HepG2 (cell line): ENCODE results near the gene CCR9. TPM values are rescaled to one million over a fixed set of nuclear protein-coding genes. Genes with fewer than 3 reads are reported as not detected.
A peak's percentile ranks its signal among the peaks of the same experiment; 100 is the strongest.

ENCODE experiments used
- CCDC6 ChIP-seq: sonication (generic); formaldehyde crosslinking; IDR thresholded peaks from 2 replicates; pipeline ENCODE4 v1.8.1; 2022; ENCODE audit warnings: mild to moderate bottlenecking, missing genetic modification reagents, moderate library complexity
- KDM6A ChIP-seq: IDR thresholded peaks from 2 replicates; pipeline ENCODE4 v1.6.1; 2016; ENCODE audit warnings: low read depth
- KLF15 ChIP-seq: sonication (generic); formaldehyde crosslinking; IDR thresholded peaks from 2 replicates; pipeline ENCODE4 v1.8.1; 2023; ENCODE audit warnings: borderline replicate concordance, mild to moderate bottlenecking, inconsistent platforms, missing genetic modification reagents, mixed read lengths
- LCORL ChIP-seq, 2 experiments: fragments of 450-650 bp in 1 of 2; sonication (generic) in 1 of 2; formaldehyde crosslinking in 1 of 2; IDR thresholded peaks; 2 replicates each; pipeline versions ENCODE4 v1.5.0 to v1.6.1; 2017 to 2020; ENCODE audit warnings: antibody characterized with exemption in 1 of 2, missing genetic modification reagents in 1 of 2
- SPEN ChIP-seq: sonication (generic); formaldehyde crosslinking; IDR thresholded peaks from 2 replicates; pipeline ENCODE4 v1.5.1; 2020; ENCODE audit warnings: low read depth, mild to moderate bottlenecking, missing genetic modification reagents
- WIZ ChIP-seq: sonication (generic); formaldehyde crosslinking; IDR thresholded peaks from 2 replicates; pipeline ENCODE4 v1.5.1; 2020; ENCODE audit warnings: mild to moderate bottlenecking, missing genetic modification reagents
- ZFP82 ChIP-seq: sonication (generic); formaldehyde crosslinking; IDR thresholded peaks from 2 replicates; pipeline ENCODE4 v1.5.1; 2020; ENCODE audit warnings: mild to moderate bottlenecking, missing genetic modification reagents, borderline replicate concordance
- ZNF747 ChIP-seq: sonication (generic); formaldehyde crosslinking; IDR thresholded peaks from 2 replicates; pipeline ENCODE4 v1.8.1; 2023; ENCODE audit warnings: missing genetic modification reagents, mild to moderate bottlenecking, borderline replicate concordance
- ZNF788 ChIP-seq: sonication (generic); formaldehyde crosslinking; IDR thresholded peaks from 2 replicates; pipeline ENCODE4 v1.5.0; 2020; ENCODE audit warnings: mild to moderate bottlenecking, missing genetic modification reagents, borderline replicate concordance
- polyA plus RNA-seq, 8 experiments: library from polyadenylated mRNA; depleted of rRNA in 3 of 8; stranded (reverse) in 7 of 8; unstranded in 1 of 8; fragments of >200 nt; fragmentation: Illumina TruSeq in 4 of 8; extraction: Trizol in 4 of 8; gene quantifications; 2 replicates each; pipeline versions ENCODE4 v1.2.1 to v1.2.3, GENCODE V29; 2011 to 2016; ENCODE audit warnings: low read depth in 4 of 8, missing spikeins in 1 of 8, mixed read lengths in 1 of 8; ENCODE audit not compliant: insufficient read depth in 1 of 8
- total RNA-seq, 5 experiments: library from RNA; depleted of rRNA; stranded (reverse); fragments of >200 nt; fragmentation: Illumina TruSeq; extraction: Trizol; gene quantifications; 2 replicates each; pipeline ENCODE4 v1.2.3, GENCODE V29; 2016; ENCODE audit warnings: low read depth in 1 of 5
- TF ChIP-seq, protein P1 (sequence below): sonication (generic); formaldehyde crosslinking; IDR thresholded peaks from 2 replicates; pipeline ENCODE4 v1.5.1; 2020; ENCODE audit warnings: mild to moderate bottlenecking, missing genetic modification reagents, borderline replicate concordance
- TF ChIP-seq, protein P2 (sequence below), 2 experiments: sonication (generic) in 1 of 2; formaldehyde crosslinking in 1 of 2; IDR thresholded peaks; 2 replicates each; pipeline versions ENCODE4 v1.4.0 to v1.6.1; 2016 to 2020; ENCODE audit warnings: borderline replicate concordance in 1 of 2, low read depth in 1 of 2, mild to moderate bottlenecking in 1 of 2, missing genetic modification reagents in 1 of 2
- TF ChIP-seq, protein P3 (sequence below): sonication (generic); formaldehyde crosslinking; IDR thresholded peaks from 2 replicates; pipeline ENCODE4 v1.5.0; 2020; ENCODE audit warnings: mild to moderate bottlenecking, missing genetic modification reagents
- TF ChIP-seq, protein P4 (sequence below): IDR thresholded peaks from 2 replicates; pipeline ENCODE4 v1.6.1; 2016

CCR9 gene
- total and polyA plus RNA-seq, 2 of the 13 experiments (the other 11 are each of a cell fraction or from before 2014, with no cell fraction given), result not detected

DNA sequence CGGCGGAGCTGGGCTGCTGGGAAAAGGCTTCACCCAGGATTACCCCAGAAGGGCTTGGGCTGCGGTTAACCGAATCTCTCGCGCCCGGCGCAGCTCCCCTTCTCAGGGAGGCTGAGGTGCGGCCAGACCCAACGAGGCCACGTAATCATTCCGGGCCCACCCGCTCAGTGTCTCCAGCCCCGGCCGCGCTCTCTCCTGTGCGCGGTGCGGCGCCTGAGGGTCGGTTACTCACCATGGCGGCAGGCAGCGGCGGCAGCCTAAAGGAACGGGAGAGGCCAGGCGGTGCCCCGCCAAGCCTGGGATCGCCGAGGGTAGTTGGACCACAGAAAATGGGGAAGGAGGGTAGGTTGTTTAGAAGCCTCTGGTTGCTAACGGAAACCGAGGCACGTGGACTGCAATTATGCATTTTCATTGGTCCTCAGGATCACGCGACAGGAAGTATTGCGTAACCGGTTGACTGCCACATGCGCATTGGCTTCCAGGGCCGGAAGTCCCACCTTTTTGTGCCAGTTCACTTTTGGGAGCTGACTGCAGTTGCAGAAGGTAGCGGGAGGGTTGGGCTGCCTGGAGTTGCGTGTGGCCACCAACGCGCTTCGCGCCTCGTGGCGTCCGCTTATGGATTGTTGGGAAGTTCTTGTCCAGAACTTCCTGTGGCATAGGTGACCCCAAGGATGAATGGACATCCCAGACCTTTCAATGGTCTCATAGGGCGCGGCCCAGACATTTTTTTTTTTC, 44.4 kb upstream of the CCR9 start, which contains the start of gene LZTFL1 (continued):
- TF ChIP-seq, protein P1, sequence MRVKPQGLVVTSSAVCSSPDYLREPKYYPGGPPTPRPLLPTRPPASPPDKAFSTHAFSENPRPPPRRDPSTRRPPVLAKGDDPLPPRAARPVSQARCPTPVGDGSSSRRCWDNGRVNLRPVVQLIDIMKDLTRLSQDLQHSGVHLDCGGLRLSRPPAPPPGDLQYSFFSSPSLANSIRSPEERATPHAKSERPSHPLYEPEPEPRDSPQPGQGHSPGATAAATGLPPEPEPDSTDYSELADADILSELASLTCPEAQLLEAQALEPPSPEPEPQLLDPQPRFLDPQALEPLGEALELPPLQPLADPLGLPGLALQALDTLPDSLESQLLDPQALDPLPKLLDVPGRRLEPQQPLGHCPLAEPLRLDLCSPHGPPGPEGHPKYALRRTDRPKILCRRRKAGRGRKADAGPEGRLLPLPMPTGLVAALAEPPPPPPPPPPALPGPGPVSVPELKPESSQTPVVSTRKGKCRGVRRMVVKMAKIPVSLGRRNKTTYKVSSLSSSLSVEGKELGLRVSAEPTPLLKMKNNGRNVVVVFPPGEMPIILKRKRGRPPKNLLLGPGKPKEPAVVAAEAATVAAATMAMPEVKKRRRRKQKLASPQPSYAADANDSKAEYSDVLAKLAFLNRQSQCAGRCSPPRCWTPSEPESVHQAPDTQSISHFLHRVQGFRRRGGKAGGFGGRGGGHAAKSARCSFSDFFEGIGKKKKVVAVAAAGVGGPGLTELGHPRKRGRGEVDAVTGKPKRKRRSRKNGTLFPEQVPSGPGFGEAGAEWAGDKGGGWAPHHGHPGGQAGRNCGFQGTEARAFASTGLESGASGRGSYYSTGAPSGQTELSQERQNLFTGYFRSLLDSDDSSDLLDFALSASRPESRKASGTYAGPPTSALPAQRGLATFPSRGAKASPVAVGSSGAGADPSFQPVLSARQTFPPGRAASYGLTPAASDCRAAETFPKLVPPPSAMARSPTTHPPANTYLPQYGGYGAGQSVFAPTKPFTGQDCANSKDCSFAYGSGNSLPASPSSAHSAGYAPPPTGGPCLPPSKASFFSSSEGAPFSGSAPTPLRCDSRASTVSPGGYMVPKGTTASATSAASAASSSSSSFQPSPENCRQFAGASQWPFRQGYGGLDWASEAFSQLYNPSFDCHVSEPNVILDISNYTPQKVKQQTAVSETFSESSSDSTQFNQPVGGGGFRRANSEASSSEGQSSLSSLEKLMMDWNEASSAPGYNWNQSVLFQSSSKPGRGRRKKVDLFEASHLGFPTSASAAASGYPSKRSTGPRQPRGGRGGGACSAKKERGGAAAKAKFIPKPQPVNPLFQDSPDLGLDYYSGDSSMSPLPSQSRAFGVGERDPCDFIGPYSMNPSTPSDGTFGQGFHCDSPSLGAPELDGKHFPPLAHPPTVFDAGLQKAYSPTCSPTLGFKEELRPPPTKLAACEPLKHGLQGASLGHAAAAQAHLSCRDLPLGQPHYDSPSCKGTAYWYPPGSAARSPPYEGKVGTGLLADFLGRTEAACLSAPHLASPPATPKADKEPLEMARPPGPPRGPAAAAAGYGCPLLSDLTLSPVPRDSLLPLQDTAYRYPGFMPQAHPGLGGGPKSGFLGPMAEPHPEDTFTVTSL, result peak; percentile 32; the same call in 1 of the 2 replicates
- TF ChIP-seq LCORL (IDR thresholded peaks at IDR 0.05), result peak; percentile 57; the same call in 1 of the 2 replicates
- 0 out of 2 replicates have a peak, but pooled peaks have one; percentile 11 for TF ChIP-seq LCORL (CRISPR knock-in tag; IDR thresholded peaks at IDR 0.05)
- no peak for TF ChIP-seq ZNF788 (CRISPR knock-in tag)
- TF ChIP-seq ZFP82 (CRISPR knock-in tag), result no peak; the same call in 1 of the 2 replicates
- TF ChIP-seq, protein P2, sequence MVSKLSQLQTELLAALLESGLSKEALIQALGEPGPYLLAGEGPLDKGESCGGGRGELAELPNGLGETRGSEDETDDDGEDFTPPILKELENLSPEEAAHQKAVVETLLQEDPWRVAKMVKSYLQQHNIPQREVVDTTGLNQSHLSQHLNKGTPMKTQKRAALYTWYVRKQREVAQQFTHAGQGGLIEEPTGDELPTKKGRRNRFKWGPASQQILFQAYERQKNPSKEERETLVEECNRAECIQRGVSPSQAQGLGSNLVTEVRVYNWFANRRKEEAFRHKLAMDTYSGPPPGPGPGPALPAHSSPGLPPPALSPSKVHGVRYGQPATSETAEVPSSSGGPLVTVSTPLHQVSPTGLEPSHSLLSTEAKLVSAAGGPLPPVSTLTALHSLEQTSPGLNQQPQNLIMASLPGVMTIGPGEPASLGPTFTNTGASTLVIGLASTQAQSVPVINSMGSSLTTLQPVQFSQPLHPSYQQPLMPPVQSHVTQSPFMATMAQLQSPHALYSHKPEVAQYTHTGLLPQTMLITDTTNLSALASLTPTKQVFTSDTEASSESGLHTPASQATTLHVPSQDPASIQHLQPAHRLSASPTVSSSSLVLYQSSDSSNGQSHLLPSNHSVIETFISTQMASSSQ (IDR thresholded peaks at IDR 0.05; ENCODE audit: low read depth), result no peak
- TF ChIP-seq, protein P2 (CRISPR knock-in tag; IDR thresholded peaks at IDR 0.05; ENCODE audit: borderline replicate concordance), result peak; percentile 67; the same call in 1 of the 2 replicates
- no peak for TF ChIP-seq ZNF747 (CRISPR knock-in tag)
- peak; percentile 72; the same call in 1 of the 2 replicates for TF ChIP-seq SPEN (CRISPR knock-in tag)
- TF ChIP-seq CCDC6 (CRISPR knock-in tag), result no peak
- TF ChIP-seq, protein P3, sequence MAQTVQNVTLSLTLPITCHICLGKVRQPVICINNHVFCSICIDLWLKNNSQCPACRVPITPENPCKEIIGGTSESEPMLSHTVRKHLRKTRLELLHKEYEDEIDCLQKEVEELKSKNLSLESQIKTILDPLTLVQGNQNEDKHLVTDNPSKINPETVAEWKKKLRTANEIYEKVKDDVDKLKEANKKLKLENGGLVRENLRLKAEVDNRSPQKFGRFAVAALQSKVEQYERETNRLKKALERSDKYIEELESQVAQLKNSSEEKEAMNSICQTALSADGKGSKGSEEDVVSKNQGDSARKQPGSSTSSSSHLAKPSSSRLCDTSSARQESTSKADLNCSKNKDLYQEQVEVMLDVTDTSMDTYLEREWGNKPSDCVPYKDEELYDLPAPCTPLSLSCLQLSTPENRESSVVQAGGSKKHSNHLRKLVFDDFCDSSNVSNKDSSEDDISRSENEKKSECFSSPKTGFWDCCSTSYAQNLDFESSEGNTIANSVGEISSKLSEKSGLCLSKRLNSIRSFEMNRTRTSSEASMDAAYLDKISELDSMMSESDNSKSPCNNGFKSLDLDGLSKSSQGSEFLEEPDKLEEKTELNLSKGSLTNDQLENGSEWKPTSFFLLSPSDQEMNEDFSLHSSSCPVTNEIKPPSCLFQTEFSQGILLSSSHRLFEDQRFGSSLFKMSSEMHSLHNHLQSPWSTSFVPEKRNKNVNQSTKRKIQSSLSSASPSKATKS, result no peak
- TF ChIP-seq KLF15, result no peak; the same call in 1 of the 2 replicates
- TF ChIP-seq, protein P4, sequence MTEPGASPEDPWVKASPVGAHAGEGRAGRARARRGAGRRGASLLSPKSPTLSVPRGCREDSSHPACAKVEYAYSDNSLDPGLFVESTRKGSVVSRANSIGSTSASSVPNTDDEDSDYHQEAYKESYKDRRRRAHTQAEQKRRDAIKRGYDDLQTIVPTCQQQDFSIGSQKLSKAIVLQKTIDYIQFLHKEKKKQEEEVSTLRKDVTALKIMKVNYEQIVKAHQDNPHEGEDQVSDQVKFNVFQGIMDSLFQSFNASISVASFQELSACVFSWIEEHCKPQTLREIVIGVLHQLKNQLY, result no peak; the same call in 1 of the 2 replicates
- 0 out of 2 replicates have a peak, but pooled peaks have one; percentile 64 for TF ChIP-seq WIZ (CRISPR knock-in tag)
- no peak for TF ChIP-seq KDM6A (CRISPR knock-in tag)
